C1 segment of cervical spinal cord (tissue), 14 donors: ENCODE measurements around the gene GNG7.
A peak's percentile ranks its signal among the peaks of the same experiment; 100 is the strongest.

Experiments used
- DNase-seq, 14 donors: peaks; one replicate each; lab custom pipeline; 2025; lab: John Stamatoyannopoulos, UW

Gene GNG7

DNA sequence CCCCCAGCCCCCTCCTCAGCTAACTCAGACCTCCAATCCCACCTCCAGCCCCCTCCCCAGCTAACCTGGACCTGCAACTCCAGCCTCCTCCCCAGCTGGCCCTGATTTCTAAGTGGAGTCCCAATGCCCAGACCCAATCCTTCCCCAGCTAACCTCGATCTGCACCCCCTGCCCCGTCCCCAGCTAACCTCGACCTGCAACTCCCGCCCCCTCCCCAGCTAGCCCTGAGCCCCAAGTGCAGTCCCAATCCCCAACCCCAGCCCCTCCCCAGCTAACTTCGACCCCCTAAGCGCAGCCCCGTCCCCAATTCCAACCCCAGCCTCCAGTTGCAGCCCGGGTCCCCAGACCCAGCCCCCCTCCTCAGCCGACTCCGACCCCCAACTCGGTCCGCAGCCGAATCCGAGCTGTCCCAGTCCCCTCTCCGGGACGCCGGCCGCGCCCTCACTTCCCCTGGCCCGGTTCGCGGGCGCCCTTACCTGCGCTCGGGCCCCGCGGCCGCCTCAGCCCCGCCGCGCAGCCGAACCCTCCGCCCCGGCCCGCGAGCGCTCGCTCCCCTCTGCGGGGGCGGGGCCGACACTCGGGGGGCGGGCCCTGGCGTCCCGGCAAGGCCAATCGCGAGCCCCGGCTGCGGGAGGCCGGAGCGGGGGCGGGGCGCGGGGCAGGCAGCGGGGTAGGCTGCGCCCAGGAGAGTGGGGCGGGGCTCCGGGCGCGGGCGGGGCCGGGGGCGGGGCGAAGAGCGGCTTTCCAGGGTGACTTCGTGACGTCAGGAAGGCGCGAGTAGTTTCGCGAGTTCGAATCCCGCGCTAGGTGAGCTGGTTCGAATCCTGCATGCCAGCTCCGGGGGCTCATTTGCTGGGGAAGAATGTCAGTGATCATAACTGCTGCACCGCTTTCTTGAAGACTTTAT lies at the start of gene GNG7:
TSS of gene GNG7 (minus strand) at position 525 of the 907 bp plus-strand sequence. CDS start 182,006 bp downstream, outside the sequence.
- peak; percentile 25 to 95 (median 84) for DNase-seq

DNA sequence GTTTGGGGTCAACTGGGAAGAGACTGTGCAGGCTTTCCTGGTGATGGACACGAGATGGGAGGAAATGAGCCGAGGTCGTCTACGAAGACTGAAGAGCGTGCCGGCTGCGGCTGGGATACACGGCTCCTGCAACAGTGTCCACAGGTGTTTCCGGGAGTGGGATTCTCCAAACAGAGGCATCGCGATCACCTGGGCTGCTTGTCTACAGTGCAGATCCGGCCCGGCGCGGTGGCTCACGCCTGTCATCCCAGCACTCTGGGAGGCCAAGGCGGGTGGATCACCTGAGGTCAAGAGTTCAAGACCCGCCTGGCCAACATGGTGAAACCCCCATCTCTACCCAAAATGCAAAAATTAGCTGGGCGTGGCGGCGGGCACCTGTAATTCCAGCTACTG lies 48.9 kb upstream of the GNG7 start:
- no peak for DNase-seq

DNA sequence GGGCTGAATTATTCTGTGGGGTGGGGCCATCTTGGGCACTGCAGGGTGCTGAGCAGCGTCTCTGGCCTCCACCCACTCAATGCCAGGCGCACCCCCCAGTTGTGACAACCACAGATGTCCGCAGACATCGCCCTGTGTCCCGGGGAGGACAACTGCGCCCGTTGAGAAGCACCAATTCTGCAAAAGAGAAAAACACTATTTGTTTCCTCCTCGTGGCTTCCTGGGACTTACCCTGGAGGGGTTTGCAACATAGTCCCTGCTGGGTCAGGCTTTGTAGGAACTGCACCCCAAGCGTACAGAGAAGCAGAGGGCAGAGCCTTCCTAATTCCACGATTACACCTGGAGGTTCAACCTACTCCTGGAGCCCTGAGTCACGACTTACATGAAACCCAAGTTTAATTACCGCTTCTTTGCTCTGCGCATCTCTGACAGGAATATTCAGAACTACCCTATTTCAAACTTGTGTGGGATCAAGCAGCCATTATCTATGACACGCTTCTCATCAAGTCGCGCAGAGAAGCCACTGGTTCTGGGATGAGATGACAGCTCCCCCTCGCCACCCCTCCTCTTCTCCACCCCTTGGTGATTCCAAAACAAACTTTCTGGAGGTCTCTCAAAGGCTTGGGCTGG lies 48.4 kb upstream of the GNG7 start:
- no peak for DNase-seq

DNA sequence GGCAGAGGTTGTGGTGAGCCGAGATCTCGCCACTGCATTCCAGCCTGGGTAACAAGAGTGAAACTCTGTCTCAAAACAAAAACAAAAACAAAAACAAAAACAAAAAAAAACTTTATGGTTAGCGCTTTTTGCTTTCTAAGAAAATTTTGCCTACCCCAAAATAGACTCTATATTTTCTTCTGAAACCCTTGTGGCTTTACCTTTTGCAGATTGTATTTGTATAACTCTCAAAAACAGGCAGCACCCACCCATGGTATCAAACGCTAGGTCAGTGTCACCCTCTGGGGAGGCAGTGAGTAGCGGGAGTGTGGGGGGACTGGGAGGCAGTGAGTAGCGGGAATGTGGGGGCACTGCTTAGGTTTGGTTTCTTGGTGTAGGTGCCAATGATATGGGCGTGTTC lies 44.9 kb upstream of the GNG7 start:
- no peak for DNase-seq

DNA sequence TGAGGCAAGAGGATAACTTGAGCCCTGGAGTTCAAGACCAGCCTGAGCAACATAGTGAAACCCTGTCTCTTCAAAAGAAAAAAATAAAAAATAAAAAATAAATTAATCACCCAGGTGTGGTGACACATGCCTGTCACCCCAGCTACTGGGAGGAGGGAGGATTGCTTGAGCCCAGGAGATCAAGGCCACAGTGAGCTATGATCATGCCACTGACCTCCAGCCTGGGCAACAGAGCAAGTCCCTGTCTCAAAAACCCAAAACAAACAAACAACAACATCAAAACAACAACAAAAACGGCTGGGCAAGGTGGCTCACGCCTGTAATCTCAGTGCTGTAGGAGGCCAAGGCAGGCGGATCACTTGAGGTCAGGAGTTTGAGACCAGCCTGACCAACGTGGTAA lies 41.6 kb upstream of the GNG7 start:
- DNase-seq, result no peak

DNA sequence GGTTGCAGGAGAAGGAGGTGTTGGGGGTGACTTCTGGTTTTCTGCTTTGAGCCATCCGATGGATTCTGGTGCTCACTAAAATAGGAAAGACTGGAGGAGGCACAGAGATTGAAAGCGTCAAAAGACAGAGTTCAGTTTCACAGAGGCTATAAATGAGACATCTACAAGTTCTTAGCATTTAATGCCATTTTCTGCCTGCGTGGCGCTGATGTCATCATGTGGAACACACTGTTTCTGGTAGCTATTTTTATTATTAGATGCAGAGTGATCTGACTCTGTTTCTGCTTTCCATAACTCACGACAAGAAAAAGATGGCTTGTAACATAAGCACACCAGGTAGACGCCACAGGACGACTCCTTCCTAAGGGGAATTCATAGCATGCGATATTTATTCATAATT lies 40.6 kb upstream of the GNG7 start:
- DNase-seq, result no peak

DNA sequence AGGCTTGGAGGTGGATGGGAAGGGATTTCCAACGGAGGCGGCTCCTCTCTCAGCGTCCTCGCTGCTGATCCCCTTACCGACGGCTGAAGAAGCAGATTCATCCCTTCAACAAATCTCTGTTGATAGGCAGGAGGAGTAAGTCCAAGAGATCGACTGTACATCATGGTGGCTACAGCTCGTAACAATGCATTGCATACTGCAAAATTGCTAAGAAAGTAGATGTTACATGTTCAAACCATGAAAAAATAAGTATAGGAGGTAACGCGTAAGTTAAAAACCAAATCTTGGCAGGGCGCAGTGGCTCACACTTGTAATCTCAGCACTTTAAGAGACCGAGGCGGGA lies 37.8 kb upstream of the GNG7 start:
- DNase-seq, result no peak

DNA sequence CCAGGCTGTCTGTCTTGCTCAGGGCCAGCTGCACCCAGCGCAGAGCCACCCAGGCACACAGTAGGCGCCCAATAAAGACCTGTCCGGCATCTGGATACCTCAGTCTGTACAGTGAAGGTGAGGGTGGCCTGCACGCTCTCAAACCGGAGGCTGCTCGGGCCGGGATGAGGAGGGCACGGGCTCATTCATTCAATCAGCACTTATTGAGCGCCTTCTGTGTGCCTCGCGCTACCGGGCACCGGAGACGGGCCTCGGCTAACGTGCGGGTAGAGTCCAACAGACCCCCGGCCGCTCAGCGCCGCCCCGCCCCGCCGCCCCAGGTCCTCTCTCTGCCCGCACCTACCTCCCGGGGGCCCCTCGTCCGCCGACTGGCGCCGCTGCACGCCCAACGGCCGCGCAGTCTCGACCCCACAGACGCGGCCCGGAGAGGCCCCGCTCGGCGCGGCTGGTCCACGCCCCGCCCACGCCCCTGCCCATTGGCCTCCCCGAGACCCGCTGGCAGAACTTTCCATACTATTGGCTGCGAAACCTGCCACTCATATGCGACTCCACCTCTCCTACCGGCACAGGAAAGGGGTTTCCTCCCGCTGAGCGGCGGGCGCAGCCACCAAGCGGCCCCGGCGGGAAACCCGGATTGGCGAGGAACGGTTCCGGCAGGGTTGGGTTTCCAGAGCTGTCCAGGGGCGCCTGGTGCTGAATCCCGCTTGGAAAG lies 37.3 kb upstream of the GNG7 start, which contains the start of gene SLC39A3:
TSS of gene SLC39A3 (minus strand) at position 416 of the 712 bp plus-strand sequence. CDS start 2,760 bp downstream, outside the sequence.
- DNase-seq, result peak; percentile 40 to 96 (median 95)

DNA sequence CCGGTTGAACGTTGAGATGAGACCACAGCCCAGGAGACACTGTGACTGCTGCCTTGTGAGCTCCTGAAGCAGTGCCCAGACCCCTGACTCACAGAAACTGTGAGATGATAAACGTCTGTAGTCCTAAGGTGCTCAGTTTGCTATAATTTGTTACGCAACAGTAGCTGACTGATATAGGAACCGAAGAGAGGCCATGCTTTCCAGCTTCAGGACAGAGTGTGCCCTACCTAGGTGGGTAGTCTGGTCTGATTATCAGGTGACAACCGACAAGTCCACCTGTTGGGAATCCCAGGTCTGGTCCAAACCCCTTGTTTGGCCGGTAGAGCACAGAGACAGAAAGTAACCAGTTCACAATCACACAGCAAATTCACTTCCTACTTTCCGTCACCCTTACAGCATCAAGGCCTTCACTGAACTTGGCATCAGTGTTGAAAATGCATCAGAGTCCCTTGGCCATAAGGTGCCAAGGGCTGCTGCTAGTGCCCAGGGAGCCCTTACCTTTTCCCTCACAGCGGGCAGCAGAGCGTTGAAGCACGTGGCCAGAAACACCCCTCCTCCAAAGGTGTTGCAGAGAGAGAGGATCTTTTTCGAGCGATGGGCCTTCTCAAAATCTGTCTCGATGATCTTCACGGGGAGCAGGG lies 34.2 kb upstream of the GNG7 start:
- no peak for DNase-seq

DNA sequence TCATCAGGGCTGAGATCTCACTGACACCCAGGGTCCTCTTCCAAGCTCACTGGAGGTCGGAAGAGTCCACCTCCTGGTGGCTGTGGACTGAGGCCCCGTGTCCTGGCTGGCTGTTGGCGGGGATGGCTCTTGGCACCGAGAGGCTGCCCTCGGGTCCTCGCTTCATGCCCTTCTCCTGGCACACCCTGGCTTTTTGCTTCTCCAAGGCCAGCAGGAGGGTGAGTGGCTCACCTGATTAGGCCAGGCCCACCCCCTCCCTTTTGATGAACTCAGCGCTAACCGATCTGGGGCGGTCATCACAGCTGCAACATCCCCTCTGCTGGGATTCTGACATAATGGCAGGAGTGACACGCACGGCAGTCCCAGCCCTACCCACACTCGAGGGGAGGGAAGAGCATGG lies 32.9 kb upstream of the GNG7 start:
- DNase-seq, result no peak

DNA sequence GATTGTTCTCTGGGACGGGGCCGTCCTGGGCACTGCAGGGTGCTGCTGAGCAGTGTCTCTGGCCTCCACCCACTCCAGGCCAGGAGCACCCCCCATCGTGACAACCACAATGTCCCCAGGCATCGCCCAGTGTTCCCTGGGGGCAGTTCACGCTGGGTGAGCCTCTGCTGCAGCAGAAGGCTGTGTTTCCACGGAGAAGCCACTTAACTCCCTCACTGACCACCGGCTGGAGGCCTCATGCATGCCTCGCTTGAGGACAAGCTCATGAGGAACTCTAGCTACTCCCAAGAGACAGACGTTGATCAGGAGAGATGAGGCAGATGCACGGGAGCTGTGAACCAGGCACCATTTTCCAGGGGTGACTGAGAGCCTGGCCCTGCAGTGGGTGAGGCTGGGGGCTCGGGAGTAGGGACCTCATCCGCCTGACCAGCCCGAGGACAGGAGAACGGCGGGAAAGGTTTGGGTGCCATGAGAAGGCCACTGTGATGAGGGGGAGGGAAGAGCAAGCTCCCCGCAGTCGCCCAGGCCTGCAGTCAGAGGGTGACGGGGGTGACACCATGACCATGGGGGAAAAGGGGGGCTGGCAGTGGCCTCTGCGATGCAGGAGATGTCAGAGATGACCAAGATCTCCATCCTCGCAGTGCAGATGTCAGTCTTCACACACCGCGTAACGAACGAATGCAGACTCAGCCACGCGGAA lies 32.2 kb upstream of the GNG7 start:
- no peak for DNase-seq

DNA sequence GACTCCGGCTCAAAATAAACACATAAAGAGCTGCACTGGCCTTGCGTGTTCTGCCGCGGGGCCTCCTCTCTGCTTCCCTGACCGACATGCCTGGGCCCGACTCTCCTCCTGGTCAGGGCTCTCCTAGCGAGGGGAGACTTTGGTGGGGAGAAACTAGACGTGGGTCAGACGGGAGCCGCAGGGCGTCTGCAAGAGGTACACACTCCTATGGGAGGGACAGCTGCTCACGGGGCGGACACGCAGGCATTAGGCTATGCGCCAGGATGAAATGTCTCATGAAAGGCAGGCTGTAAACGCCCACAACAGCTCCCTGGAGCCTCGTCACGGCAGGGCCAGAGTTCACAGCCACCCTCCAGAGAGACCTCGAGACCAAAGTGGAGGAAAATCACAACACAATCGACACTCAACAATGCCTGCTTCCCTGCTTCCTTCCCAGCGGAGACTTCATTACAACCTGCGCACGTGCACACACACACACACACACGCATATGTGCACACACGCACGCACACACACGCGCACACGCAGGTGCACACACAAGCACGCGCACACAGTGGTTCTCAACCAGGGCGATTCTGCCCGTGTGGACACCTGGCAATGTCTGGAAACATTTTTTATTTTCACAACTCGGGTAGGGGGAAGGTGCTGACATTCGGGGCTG lies 31.6 kb upstream of the GNG7 start:
- DNase-seq, result no peak

DNA sequence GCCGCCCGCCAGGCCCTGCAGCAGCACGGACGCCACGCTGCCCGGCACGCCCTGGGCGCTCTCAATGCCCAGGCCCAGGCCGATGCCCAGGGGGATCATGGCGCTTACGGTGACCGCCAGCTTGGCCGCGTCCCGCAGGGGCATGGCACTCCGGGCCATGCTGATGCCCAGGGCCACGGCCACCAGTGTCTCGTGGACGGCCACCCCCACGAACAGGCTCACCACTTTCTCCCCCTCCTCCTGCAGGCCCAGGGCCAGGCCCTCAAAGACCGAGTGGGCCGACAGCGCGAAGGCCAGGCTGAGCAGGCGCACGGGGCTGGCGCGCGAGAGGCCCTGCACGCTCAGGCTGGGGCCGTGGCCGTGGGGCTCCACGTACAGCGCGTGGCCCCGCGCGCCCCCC lies 30.4 kb upstream of the GNG7 start:
- no peak for DNase-seq

DNA sequence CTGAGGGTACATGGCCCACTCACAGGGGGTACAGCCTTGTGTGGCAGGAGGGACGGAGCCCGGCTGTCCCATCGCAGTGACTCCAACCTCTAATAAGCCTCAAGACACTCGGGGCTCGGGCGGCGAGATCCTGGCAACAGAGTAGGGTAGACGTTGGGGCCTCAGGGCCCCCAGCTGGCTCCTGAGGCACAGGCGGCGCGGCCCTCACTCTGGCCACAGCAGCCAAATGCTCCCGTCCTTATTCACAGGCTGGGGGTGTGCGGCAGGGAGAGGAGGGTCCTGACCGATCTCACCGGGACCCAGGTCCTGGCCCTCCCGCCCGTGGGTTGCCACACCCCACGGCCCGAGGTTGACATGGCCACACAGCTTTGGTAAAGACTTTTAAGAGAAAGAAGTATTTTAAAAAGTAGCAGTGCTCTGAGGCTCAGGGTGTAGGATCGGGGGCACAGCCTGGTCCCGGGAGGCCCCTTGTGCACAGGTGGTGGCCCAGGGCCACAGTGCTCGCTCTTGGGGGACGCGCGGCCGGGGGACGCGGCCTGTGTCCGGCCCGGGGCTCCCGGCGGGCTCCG lies 29.7 kb upstream of the GNG7 start:
- DNase-seq, result no peak

DNA sequence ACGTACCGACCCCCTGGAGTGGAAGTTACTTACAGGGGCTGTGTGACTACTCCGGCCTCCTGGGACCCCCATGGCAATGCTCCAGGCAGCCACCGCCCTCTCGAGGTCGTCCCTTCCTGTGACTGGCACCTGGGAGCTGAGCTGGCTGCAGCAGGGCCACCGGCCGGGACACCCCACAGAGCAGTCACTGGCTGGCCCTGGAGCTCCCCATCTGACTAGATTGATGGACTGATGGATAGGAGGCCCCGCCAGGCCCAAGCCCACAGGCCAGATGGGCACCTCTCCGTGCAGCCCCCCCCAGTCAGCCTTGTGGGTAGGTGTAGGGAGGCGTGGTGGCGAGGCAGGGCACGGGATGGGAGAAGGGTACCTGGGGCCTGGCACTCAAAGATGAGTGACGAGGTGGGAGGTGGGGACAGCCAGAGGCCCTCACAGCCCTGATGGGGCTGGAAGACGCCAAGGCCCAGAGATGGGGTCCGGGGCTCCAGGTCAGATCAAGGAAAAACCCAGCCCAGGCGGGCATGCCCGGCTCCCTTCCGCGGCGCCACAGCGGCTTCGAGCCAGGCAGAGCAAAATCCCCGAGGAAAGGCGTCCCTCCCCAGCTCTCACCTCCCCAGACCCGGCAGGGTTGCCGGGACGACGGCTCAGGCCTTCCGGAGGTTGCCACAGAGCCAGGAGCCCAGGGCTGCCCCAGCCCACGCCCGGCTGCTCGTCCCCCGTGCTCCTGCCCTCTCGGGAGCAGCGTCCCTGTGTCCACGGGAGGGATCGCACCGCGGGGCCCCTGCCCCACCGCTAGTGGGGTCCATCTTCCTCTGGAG lies 28.9 kb upstream of the GNG7 start:
- no peak for DNase-seq

DNA sequence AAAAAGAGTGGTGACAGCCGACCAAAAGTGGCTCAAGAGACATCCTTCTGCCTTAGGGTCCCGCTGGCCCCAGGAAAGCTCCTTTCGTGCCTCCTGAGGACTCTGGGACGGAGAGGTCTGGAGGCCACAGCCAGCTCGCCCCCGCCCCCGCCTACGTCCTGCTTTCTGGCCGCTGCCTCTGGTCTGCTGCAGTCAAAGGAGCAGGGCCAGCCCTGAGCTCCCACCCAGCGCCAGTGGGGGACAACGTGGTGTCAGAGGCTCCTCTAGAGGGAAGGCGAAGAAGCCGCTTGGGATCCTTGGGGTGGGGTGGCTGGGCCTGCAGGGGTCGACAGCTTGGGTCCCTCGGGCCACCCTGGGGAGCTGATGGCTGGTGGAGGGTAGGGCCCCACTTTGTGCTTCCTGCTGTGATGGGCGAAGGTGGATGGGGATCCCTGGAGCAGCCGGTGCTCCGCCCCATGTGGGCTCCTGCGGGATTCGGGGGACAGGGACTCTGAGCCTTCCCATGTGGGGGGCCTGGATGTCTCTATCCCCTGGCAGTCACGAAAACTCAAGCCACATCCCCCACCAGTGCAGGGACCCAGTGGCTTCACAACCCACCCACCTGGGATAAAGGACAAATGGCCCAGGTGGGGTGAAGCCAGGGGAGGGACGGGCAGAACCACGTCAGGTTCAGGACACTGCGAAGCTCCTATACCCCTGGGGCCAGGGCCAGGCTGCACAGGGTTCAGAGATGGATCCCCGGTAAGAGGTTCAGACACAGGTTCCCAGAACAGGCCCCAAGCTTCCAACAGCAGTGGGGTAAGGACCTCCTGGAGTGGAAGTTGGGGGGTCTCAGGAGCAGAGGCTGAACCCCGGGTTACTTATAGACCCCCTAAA lies 27.7 kb upstream of the GNG7 start:
- DNase-seq, result no peak

DNA sequence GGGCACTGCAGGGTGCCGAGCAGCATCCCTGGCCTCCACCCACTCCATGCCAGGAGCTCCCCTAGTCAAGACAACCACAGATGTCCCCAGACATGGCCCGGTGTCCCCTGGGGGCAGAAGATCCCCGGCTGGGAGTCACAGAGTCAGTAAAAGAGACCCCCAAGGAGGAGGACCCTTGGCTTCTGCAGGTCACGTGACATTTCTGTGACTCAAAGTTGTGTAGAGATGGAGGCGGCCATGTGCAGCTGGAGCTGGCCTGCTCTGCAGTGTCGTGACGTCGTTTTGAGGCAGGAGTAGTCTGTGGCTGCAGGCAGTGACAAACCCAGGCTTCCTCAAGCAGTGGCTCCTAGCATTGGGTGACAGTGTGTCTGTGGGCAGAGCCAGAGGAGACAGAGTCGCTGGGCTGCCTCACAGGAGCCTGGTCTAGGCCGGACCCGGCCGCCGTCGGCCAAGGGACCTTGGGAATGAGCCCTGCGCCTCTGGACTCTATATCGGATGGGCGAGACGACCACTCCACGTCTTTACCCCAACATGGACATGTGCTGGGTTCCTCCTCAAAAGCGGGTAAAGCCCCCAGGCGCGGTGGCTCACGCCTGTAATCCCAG lies 26.4 kb upstream of the GNG7 start:
- no peak for DNase-seq

DNA sequence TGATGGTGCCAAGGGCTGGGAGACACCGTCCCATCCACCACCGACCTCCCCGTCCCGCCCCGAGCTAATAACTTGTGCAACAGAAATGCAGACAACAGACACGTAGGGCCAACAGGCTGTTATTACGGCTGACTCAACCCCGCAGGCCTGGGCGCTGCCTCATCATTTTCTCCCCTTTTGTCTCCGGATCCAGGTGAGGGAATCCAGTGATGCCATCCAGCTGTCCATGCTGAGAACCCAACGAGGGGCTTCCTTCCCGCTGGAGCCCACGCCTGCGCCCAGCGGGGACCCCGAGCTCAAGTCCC lies 25.1 kb upstream of the GNG7 start:
- DNase-seq, result no peak
